GM12878 (cell line): ENCODE measurements around the gene ASXL2. TPM values are rescaled to one million over a fixed set of nuclear protein-coding genes. Genes with fewer than 3 reads are reported as not detected.

Source experiments
- ATAC-seq: fragments of 200-7000 bp; cut with Tn5 transposase; 3 replicates; pipeline ENCODE4 v1.9.1; 2020; ENCODE audit warnings: mild to moderate bottlenecking, moderate library complexity
- BruUV-seq: library from RNA; stranded (reverse); fragments of 400-500 nt; replicated peaks from 2 replicates; lab custom pipeline; 2021; lab: Mats Ljungman, UMichigan
- CTCF ChIA-PET: fragments of 300-600 bp; sonication (Branson Sonifier 250); formaldehyde crosslinking; extraction: SDS; loops from one replicate; lab custom pipeline; 2021; ENCODE audit warnings: inconsistent platforms; lab: Yijun Ruan, JAX
- POLR2A ChIA-PET: fragments of 350-600 bp; formaldehyde crosslinking; extraction: SDS; loops from one replicate; lab custom pipeline; 2021; ENCODE audit warnings: inconsistent platforms; lab: Charles Lee
- RAD21 ChIA-PET: fragments of 300-600 bp; sonication (Branson Sonifier 250); formaldehyde crosslinking; loops from one replicate; lab custom pipeline; 2023; ENCODE audit warnings: antibody characterized with exemption; ENCODE audit not compliant: unreplicated experiment; lab: Charles Lee
- SMC1A ChIA-PET: fragments of 300-600 bp; sonication (Branson Sonifier 250); formaldehyde crosslinking; loops from one replicate; lab custom pipeline; 2023; ENCODE audit not compliant: unreplicated experiment, uncharacterized antibody; lab: Charles Lee
- DNase-seq: peaks from one replicate; pipeline ENCODE4 v3.0.0-alpha.2; 2011; ENCODE audit warnings: low read depth, low spot score
- FAIRE-seq: peaks from 3 replicates; lab custom pipeline; 2011; peaks lifted over from hg19 to GRCh38; lab: Jason Lieb, UNC
- H2AFZ ChIP-seq: 2 replicates; pipeline ENCODE4 v1.6.0; 2011; ENCODE audit warnings: low read depth, low read length, control low read depth; ENCODE audit not compliant: control insufficient read depth
- H3K27ac ChIP-seq: 2 replicates; pipeline ENCODE4 v1.5.1; 2011; ENCODE audit warnings: control low read depth; ENCODE audit not compliant: control insufficient read depth, insufficient read depth
- H3K27me3 ChIP-seq, 2 experiments: replicated peaks in 1 of 2; 2 replicates each; pipeline versions ENCODE4 v1.6.0 to v1.6.1; 2011; ENCODE audit warnings: low read length in 1 of 2; ENCODE audit not compliant: control insufficient read depth in 2 of 2, insufficient read depth in 2 of 2
- H3K36me3 ChIP-seq, 2 experiments: 2 replicates each; pipeline ENCODE4 v1.5.1; 2011; ENCODE audit warnings: low read length in 1 of 2; ENCODE audit not compliant: control insufficient read depth in 2 of 2, insufficient read depth in 2 of 2
- H3K4me1 ChIP-seq: 2 replicates; pipeline ENCODE4 v1.6.1; 2011; ENCODE audit warnings: mild to moderate bottlenecking, low read length, moderate library complexity, mixed read lengths; ENCODE audit not compliant: control insufficient read depth, insufficient read depth
- H3K4me2 ChIP-seq: 2 replicates; pipeline ENCODE4 v1.6.0; 2011; ENCODE audit warnings: control low read depth; ENCODE audit not compliant: control insufficient read depth, insufficient read depth
- H3K4me3 ChIP-seq: fragments of 200-600 bp; sonication (generic); 2 replicates; pipeline ENCODE4 v1.5.1; 2016
- H3K79me2 ChIP-seq: 2 replicates; pipeline ENCODE4 v1.6.0; 2011; ENCODE audit warnings: low read length; ENCODE audit not compliant: control insufficient read depth, insufficient read depth
- H3K9ac ChIP-seq: 2 replicates; pipeline ENCODE4 v1.8.0; 2011; ENCODE audit warnings: low read length, control low read depth, mixed read lengths; ENCODE audit not compliant: control insufficient read depth, insufficient read depth
- H3K9me3 ChIP-seq: replicated peaks from 3 replicates; pipeline ENCODE4 v1.5.1; 2011; ENCODE audit warnings: mild to moderate bottlenecking, low read length; ENCODE audit not compliant: control insufficient read depth, insufficient read depth
- H4K20me1 ChIP-seq: 2 replicates; pipeline ENCODE4 v1.6.0; 2011; ENCODE audit not compliant: control insufficient read depth, insufficient read depth
- ATF7 ChIP-seq: fragments of 450-650 bp; IDR thresholded peaks from 2 replicates; pipeline ENCODE4 v1.6.1; 2016; ENCODE audit warnings: low read depth, mild to moderate bottlenecking
- CEBPB ChIP-seq, 2 experiments: fragments of 150-350 bp in 1 of 2; IDR thresholded peaks; 2 replicates each; pipeline ENCODE4 v1.6.1; 2012 to 2014; ENCODE audit warnings: low read depth in 2 of 2, low read length in 2 of 2, borderline replicate concordance in 1 of 2, inconsistent platforms in 1 of 2
- CREM ChIP-seq: IDR thresholded peaks from 2 replicates; pipeline ENCODE4 v1.6.1; 2014; ENCODE audit warnings: antibody characterized with exemption, low read depth
- JUNB ChIP-seq: IDR thresholded peaks from 2 replicates; pipeline ENCODE4 v1.6.1; 2016; ENCODE audit warnings: antibody characterized with exemption, mild to moderate bottlenecking
- POLR2AphosphoS5 ChIP-seq: IDR thresholded peaks from 2 replicates; pipeline ENCODE4 v1.6.1; 2011; ENCODE audit warnings: mild to moderate bottlenecking, low read length, inconsistent platforms
- POU2F2 ChIP-seq: IDR thresholded peaks from 3 replicates; pipeline ENCODE4 v1.6.1; 2011; ENCODE audit warnings: low read depth, mild to moderate bottlenecking, low read length, borderline replicate concordance
- TCF7 ChIP-seq: IDR thresholded peaks from 2 replicates; pipeline ENCODE4 v1.6.1; 2014; ENCODE audit warnings: antibody characterized with exemption, borderline replicate concordance
- WRNIP1 ChIP-seq: IDR thresholded peaks from 2 replicates; pipeline ENCODE4 v1.6.1; 2011; ENCODE audit warnings: low read depth, low read length, improper control_type of control experiment, borderline replicate concordance
- YY1 ChIP-seq: IDR thresholded peaks from 2 replicates; pipeline ENCODE4 v1.6.1; 2011; ENCODE audit warnings: low read depth, mild to moderate bottlenecking, low read length
- ZBED1 ChIP-seq: IDR thresholded peaks from 2 replicates; pipeline ENCODE4 v1.6.1; 2016; ENCODE audit warnings: borderline replicate concordance
- ZNF217 ChIP-seq: fragments of 450-650 bp; IDR thresholded peaks from 2 replicates; pipeline ENCODE4 v1.6.1; 2017; ENCODE audit warnings: antibody characterized with exemption, mild to moderate bottlenecking
- ZNF24 ChIP-seq: fragments of 450-650 bp; IDR thresholded peaks from 2 replicates; pipeline ENCODE4 v1.6.1; 2017; ENCODE audit warnings: antibody characterized with exemption, mild to moderate bottlenecking
- WGBS: methylation state at CpG from one replicate; pipeline ENCODE4 v1.1.6; 2016; ENCODE audit warnings: low lambda C conversion rate; ENCODE audit not compliant: insufficient replicate concordance, insufficient coverage; ENCODE audit errors: missing lambda C conversion rate; 5-methylcytosine and 5-hydroxymethylcytosine counted together
- in situ Hi-C: fragments of 300-500 bp; cut with MboI; formaldehyde crosslinking; loops from 9 replicates; pipeline ENCODE4 v1.14.3; 2018; ENCODE audit warnings: mixed read lengths
- intact Hi-C: fragments of 100-400 bp; cut with micrococcal nuclease; formaldehyde crosslinking; loops from one replicate; pipeline ENCODE4 v1.14.2; 2022; ENCODE audit not compliant: unreplicated experiment
- polyA plus RNA-seq, 11 experiments: library from polyadenylated mRNA; depleted of rRNA in 4 of 11; unstranded in 6 of 11; stranded (reverse) in 5 of 11; fragments of >200 nt; fragmentation: Nextera tagmentation in 4 of 11; fragmentation: Illumina TruSeq in 1 of 11; extraction: Ambion mirVana in 4 of 11; extraction: Trizol in 1 of 11; gene quantifications; 1 replicate in 1 of 11; 2 replicates in 10 of 11; pipeline versions ENCODE4 v1.2.1 to v1.2.3, GENCODE V29; 2011 to 2016; ENCODE audit warnings: inconsistent platforms in 2 of 11, missing spikeins in 2 of 11, low read depth in 1 of 11
- total RNA-seq, 4 experiments: library from RNA; depleted of rRNA in 3 of 4; stranded (reverse); fragments of >200 nt in 3 of 4; fragmentation: Illumina TruSeq in 1 of 4; extraction: Trizol in 1 of 4; gene quantifications; 2 replicates each; pipeline versions ENCODE4 v1.2.1 to v1.2.3, GENCODE V29; 2013 to 2021
- TF ChIP-seq, protein P1 (sequence below): IDR thresholded peaks from 2 replicates; pipeline ENCODE4 v1.6.1; 2011; ENCODE audit warnings: borderline replicate concordance, low read depth, mild to moderate bottlenecking, moderate library complexity, mixed read lengths, low read length; ENCODE audit not compliant: insufficient read depth; ENCODE audit errors: extremely low read length

Gene ASXL2
- total and polyA plus RNA-seq, 10 of the 15 experiments (the other 5 are each of a cell fraction or from before 2014, with no cell fraction given): 1.3 to 17.7 (median 5.5) TPM

GRCh38 chr2:25728559-25728958, 149.7 kb downstream of the ASXL2 start:
- Histone ChIP-seq H3K36me3 (no peaks in the 10 kb centered on the region), H4K20me1 (no peaks in the 10 kb centered on the region), H3K9me3 (no peaks in the 10 kb centered on the region), H3K79me2 (no peaks in the 10 kb centered on the region), H3K27ac (no peak overlapping the region), H3K9ac (no peak overlapping the region), H3K27me3 (no peaks in the 10 kb centered on the region), H2AFZ (no peak overlapping the region), H3K4me2 (no peak overlapping the region), H3K4me1 (no peaks in the 10 kb centered on the region), H3K4me3 (no peak overlapping the region)
- ChIA-PET SMC1A (no interaction called here), POLR2A (interaction anchor here (0.6 to 0.8 kb wide), 3 partner anchors 12 to 25 kb away, joined by 3 read pairs; no protein-coding TSS in a partner anchor), RAD21 (interaction anchor here (1.1 kb wide), 1 partner anchor 122 kb away, joined by 3 read pairs; no protein-coding TSS in a partner anchor), CTCF (no interaction called here)
- in situ Hi-C loops (no loop called here), intact Hi-C loops (no loop called here)
- no peak for TF ChIP-seq ZNF24
- no peak for TF ChIP-seq YY1
- TF ChIP-seq, protein P1, sequence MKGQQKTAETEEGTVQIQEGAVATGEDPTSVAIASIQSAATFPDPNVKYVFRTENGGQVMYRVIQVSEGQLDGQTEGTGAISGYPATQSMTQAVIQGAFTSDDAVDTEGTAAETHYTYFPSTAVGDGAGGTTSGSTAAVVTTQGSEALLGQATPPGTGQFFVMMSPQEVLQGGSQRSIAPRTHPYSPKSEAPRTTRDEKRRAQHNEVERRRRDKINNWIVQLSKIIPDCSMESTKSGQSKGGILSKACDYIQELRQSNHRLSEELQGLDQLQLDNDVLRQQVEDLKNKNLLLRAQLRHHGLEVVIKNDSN: no peak
- TF ChIP-seq ATF7: no peak
- TF ChIP-seq POLR2AphosphoS5: no peak
- TF ChIP-seq ZNF217: no peak
- FAIRE-seq (no peak), DNase-seq (no peak), ATAC-seq (no peak)
- WGBS: 90% methylated on average over 7 of the region's 7 CpGs
- BruUV-seq: no TSS peak

DNA sequence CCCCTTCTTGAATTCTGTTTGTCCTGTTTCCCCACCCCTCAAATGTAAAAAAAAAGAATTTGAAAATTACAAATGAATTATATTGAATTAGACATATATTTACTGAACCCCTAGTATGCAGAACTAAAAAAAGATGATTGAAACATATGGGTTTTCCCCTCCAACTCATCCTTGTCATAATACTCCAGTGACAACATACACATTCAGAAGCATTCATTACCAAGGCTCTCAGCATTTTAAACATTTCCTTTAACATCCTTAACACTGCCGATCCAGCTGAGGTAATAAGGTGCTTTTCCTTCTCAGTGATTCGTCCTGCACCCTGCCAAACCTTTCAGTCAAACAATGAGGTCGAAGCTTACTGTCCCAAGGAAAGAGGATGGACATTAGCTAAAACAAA, 151.8 kb downstream of the ASXL2 start:
- no peak overlapping the region for H3K27ac ChIP-seq
- no peak overlapping the region for H3K9ac ChIP-seq
- intact Hi-C loops: no loop called here
- H3K4me3 ChIP-seq: no peak overlapping the region
- no peaks in the 10 kb centered on the region for H4K20me1 ChIP-seq
- no peaks in the 10 kb centered on the region for H3K79me2 ChIP-seq
- WGBS: 0% methylated on average over 3 of the region's 3 CpGs
- peak; percentile 44 for ATAC-seq
- no peak for TF ChIP-seq WRNIP1
- no peak for TF ChIP-seq TCF7
- TF ChIP-seq ZBED1: no peak
- TF ChIP-seq CREM: no peak
- TF ChIP-seq POU2F2: no peak
- TF ChIP-seq CEBPB (IDR thresholded peaks at IDR 0.05; ENCODE audit: borderline replicate concordance in 1 of 2, low read depth in 2 of 2, low read length in 2 of 2): no peak
- peak; percentile 35; the same call in 1 of the 2 replicates for TF ChIP-seq JUNB
- TF ChIP-seq, all 136 proteins: peak for 1
- in situ Hi-C loops: no loop called here
- ChIA-PET SMC1A (no interaction called here), RAD21 (no interaction called here), CTCF (interaction anchor here (0.6 kb wide), 1 partner anchor 11 kb away, joined by 3 read pairs; no protein-coding TSS in a partner anchor), POLR2A (no interaction called here)
- no peak overlapping the region for H3K4me2 ChIP-seq
- DNase-seq: no peak
- H3K9me3 ChIP-seq: no peaks in the 10 kb centered on the region
- H3K36me3 ChIP-seq: no peaks in the 10 kb centered on the region
- H3K4me1 ChIP-seq: no peaks in the 10 kb centered on the region
- H2AFZ ChIP-seq: no peak overlapping the region; the same call in 1 of the 2 replicates
- FAIRE-seq: no peak
- no TSS peak for BruUV-seq
- H3K27me3 ChIP-seq: 0 out of 4 replicates have a peak, but pooled peaks cover 0 to 5% of the 10 kb centered on the region in 2 experiments
